Fibroblast of lung (primary cell): Measurements from ENCODE around the gene CAB39L.

Experiments used
- EZH2 ChIP-seq: IDR thresholded peaks from 2 replicates; pipeline ENCODE4 v1.5.1; 2012; ENCODE audit warnings: low read length, control low read depth, mild to moderate bottlenecking; ENCODE audit errors: missing control alignments
- TF ChIP-seq, protein P1 (sequence below), 2 donors: IDR thresholded peaks in 1 of 2; conservative IDR thresholded peaks in 1 of 2; 1 replicate in 1 of 2; 2 replicates in 1 of 2; pipeline ENCODE4 v1.5.1; 2011 to 2012; ENCODE audit warnings: low read length in 2 of 2, control low read depth in 1 of 2, inconsistent platforms in 1 of 2, low read depth in 1 of 2, mild to moderate bottlenecking in 1 of 2

DNA sequence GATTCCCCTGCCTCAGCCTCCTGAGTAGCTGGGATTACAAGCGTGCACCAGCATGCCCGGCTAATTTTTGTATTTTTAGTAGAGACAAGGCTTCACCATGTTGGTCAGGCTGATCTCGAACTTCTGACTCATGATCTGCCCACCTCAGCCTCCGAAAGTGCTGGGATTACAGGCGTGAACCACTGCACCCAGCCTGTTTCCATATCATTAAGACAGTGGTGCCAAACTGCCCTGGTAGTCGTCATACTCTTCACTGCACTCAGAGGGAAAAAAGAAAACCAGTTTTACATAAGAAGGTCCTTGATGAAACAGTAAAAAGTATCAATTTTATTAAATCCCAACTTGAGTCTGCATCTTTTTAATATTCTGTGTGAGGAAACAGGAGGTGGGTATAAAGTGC, 181.2 kb downstream of the CAB39L start:
- TF ChIP-seq, protein P1, sequence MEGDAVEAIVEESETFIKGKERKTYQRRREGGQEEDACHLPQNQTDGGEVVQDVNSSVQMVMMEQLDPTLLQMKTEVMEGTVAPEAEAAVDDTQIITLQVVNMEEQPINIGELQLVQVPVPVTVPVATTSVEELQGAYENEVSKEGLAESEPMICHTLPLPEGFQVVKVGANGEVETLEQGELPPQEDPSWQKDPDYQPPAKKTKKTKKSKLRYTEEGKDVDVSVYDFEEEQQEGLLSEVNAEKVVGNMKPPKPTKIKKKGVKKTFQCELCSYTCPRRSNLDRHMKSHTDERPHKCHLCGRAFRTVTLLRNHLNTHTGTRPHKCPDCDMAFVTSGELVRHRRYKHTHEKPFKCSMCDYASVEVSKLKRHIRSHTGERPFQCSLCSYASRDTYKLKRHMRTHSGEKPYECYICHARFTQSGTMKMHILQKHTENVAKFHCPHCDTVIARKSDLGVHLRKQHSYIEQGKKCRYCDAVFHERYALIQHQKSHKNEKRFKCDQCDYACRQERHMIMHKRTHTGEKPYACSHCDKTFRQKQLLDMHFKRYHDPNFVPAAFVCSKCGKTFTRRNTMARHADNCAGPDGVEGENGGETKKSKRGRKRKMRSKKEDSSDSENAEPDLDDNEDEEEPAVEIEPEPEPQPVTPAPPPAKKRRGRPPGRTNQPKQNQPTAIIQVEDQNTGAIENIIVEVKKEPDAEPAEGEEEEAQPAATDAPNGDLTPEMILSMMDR (conservative IDR thresholded peaks at IDR 0.05 in 1 of 2, IDR thresholded peaks at IDR 0.05 in 1 of 2; ENCODE audit: low read depth in 1 of 2, low read length in 2 of 2): no peak
- no peak for TF ChIP-seq EZH2
